Heart right ventricle (tissue), 16 donors: ENCODE data around the gene CRHR2. TPM values are rescaled to one million over a fixed set of nuclear protein-coding genes. Genes with fewer than 3 reads are reported as not detected.

Experiments used
- ATAC-seq, 8 donors: fragments of 200-7000 bp; cut with Tn5 transposase; one replicate each; pipeline ENCODE4 v1.9.1; 2020; ENCODE audit warnings: mild to moderate bottlenecking in 8 of 8, moderate library complexity in 8 of 8, moderate number of reproducible peaks in 1 of 8
- DNase-seq, 2 donors: peaks; one replicate each; pipeline ENCODE4 v3.0.0-alpha.2; 2020
- H3K27ac ChIP-seq, 10 donors: fragments of 200-600 bp; sonication (generic) in 2 of 10; one replicate each; pipeline versions ENCODE4 v1.5.0 to v1.8.0; 2020 to 2022; ENCODE audit warnings: mild to moderate bottlenecking in 3 of 10
- H3K27me3 ChIP-seq, 7 donors: fragments of 200-600 bp; one replicate each; pipeline ENCODE4 v1.8.0; 2021 to 2022; ENCODE audit warnings: mild to moderate bottlenecking in 2 of 7
- H3K36me3 ChIP-seq, 9 donors: fragments of 200-600 bp; sonication (generic) in 1 of 9; one replicate each; pipeline versions ENCODE4 v1.5.0 to v1.8.0; 2020 to 2022; ENCODE audit warnings: mild to moderate bottlenecking in 2 of 9
- H3K4me1 ChIP-seq, 9 donors: fragments of 200-600 bp; sonication (generic) in 1 of 9; one replicate each; pipeline versions ENCODE4 v1.5.0 to v1.8.0; 2020 to 2022; ENCODE audit warnings: mild to moderate bottlenecking in 4 of 9
- H3K4me3 ChIP-seq, 10 donors: fragments of 200-600 bp; sonication (generic) in 2 of 10; one replicate each; pipeline versions ENCODE4 v1.5.0 to v1.8.0; 2020 to 2022; ENCODE audit warnings: mild to moderate bottlenecking in 7 of 10, moderate library complexity in 2 of 10
- H3K9me3 ChIP-seq, 11 donors: fragments of 200-600 bp in 10 of 11; sonication (generic) in 2 of 11; one replicate each; pipeline versions ENCODE4 v1.5.0 to v1.8.0; 2013 to 2022; ENCODE audit warnings: mild to moderate bottlenecking in 2 of 11, control low read depth in 1 of 11, moderate library complexity in 1 of 11
- CTCF ChIP-seq, 9 donors: fragments of 200-600 bp; sonication (generic) in 2 of 9; IDR thresholded peaks; one replicate each; pipeline versions ENCODE4 v1.5.0 to v1.8.0; 2021 to 2022; ENCODE audit warnings: antibody characterized with exemption in 9 of 9, mild to moderate bottlenecking in 5 of 9, moderate library complexity in 1 of 9
- WGBS, 2 donors: extraction: QIAGEN DNeasy Blood & Tissue Kit; methylation state at CpG; one replicate each; pipeline ENCODE4 v1.1.7; 2013; ENCODE audit warnings: inconsistent platforms in 1 of 2; 5-methylcytosine and 5-hydroxymethylcytosine counted together
- intact Hi-C, 10 donors: fragments of 100-400 bp; cut with DNase I; formaldehyde crosslinking; loops; one replicate each; pipeline versions ENCODE4 v1.11.1 to v1.14.2; 2022
- polyA plus RNA-seq, 2 donors: library from polyadenylated mRNA; stranded (reverse); fragments of 200-250 nt; gene quantifications; one replicate each; pipeline ENCODE4 v1.2.3, GENCODE V29; 2013
- total RNA-seq, 10 donors: library from RNA; stranded (reverse); fragmentation: NEBNext Ultra II Directional in 3 of 10; extraction: Animal tissue kit (Norgen Biotek cat#: 25700) in 3 of 10; gene quantifications; one replicate each; pipeline versions ENCODE4 v1.2.1 to v1.2.4, GENCODE V29; 2021 to 2023
- donor health status: Arrhythmogenic right ventricular cardiomyopathy.
- donor health status: ischemic (EF 13 %, LVEDD 7.1; RV severe dilation, severe dysfunction).
- donor health status: healthy with polysubstance abuse.
- donor health status: DM: no; HTN: yes; CAD: no.
- donor health status: DM: no; HTN: no; CAD: no.
- donor health status: ischemic (EF 25% LVEDD 6.9; RV normal size, moderate dysfunction).
- donor health status: ischemic (EF 25% LVEDD 5.7; RV mildly dilated, moderate dysfunction).
- donor health status: healthy.
- donor health status: DM: yes; HTN: yes; CAD: no.
- donor health status: Ischemic cardiomyopathy.
- donor health status: ischemic (EF 35%, LVEDD 5.7; RV mildly dilated, moderate dysfunction).
- donor health status: nonischemic (EF 11% LVEDD 7.7; RV severe dilation, severe dysfunction).
- donor health status: DM: yes; HTN: yes; CAD: no.
- donor health status: PGD.
- donor health status: ischemic (EF 29% LVEDD 5.4; RV normal size, mild dysfunction).
- donor health status: nonischemic (EF 23%, LVEDD 6.1; RV moderate dilation, normal function).

CRHR2 gene
- total and polyA plus RNA-seq, 12 donors = 0.07 to 1.2 (median 0.28) TPM; not detected in 1

GRCh38 chr7:30663414-30663813 lies 18.8 kb downstream of the CRHR2 start:
- no peak for DNase-seq
- no peak for ATAC-seq
- intact Hi-C loops = no loop called here

GRCh38 chr7:30662431-30662939 lies 19.8 kb downstream of the CRHR2 start:
- Histone ChIP-seq H3K27me3 (peaks cover 0 to 22% (median 0%) of the 10 kb centered on the region in 7 donors), H3K36me3 (no peaks in the 10 kb centered on the region), H3K27ac (no peak overlapping the region), H3K9me3 (no peaks in the 10 kb centered on the region), H3K4me1 (no peaks in the 10 kb centered on the region), H3K4me3 (no peak overlapping the region)
- intact Hi-C loops = no loop called here
- DNase-seq (no peak), ATAC-seq (no peak)
- TF ChIP-seq CTCF (IDR thresholded peaks at IDR 0.05) = no peak
- 83 to 90% methylated on average over 9 of the region's 9 CpGs for WGBS, 2 donors

More at GRCh38 chr7:30663414-30663813, 18.8 kb downstream of the CRHR2 start:
- H3K9me3 ChIP-seq = no peaks in the 10 kb centered on the region
- TF ChIP-seq CTCF (IDR thresholded peaks at IDR 0.05) = no peak
- H3K36me3 ChIP-seq = no peaks in the 10 kb centered on the region
- no peak overlapping the region for H3K4me3 ChIP-seq
- H3K4me1 ChIP-seq = no peaks in the 10 kb centered on the region
- H3K27ac ChIP-seq = no peak overlapping the region
- peaks cover 0 to 22% (median 0%) of the 10 kb centered on the region in 7 donors for H3K27me3 ChIP-seq
- 70 to 76% methylated on average over 4 of the region's 4 CpGs for WGBS, 2 donors

- intact Hi-C loops = no loop called here
- 85 to 91% methylated on average over 6 of the region's 6 CpGs for WGBS, 2 donors
- H3K27me3 ChIP-seq = peaks cover 0 to 22% (median 0%) of the 10 kb centered on the region in 7 donors
- ATAC-seq (no peak), DNase-seq (no peak)
- H3K4me1 ChIP-seq = no peaks in the 10 kb centered on the region
- H3K27ac ChIP-seq = no peak overlapping the region
- H3K36me3 ChIP-seq = no peaks in the 10 kb centered on the region
- no peaks in the 10 kb centered on the region for H3K9me3 ChIP-seq
- H3K4me3 ChIP-seq = no peak overlapping the region
- TF ChIP-seq CTCF (IDR thresholded peaks at IDR 0.05) = no peak
Observed at GRCh38 chr7:30661926-30662325, 20.3 kb downstream of the CRHR2 start.

- 82 to 86% methylated on average over 16 of the region's 16 CpGs for WGBS, 2 donors
- no peak for TF ChIP-seq CTCF (IDR thresholded peaks at IDR 0.05)
- H3K27ac ChIP-seq = no peak overlapping the region
- ATAC-seq = peak in 1 of 8 donors; percentile 18
- intact Hi-C loops = no loop called here
- DNase-seq = no peak
- no peaks in the 10 kb centered on the region for H3K4me1 ChIP-seq
- H3K36me3 ChIP-seq = no peaks in the 10 kb centered on the region
- H3K27me3 ChIP-seq = peaks cover 0 to 22% (median 0%) of the 10 kb centered on the region in 7 donors
- no peak overlapping the region for H3K4me3 ChIP-seq
- no peaks in the 10 kb centered on the region for H3K9me3 ChIP-seq
Observed at GRCh38 chr7:30660331-30661255, 21.7 kb downstream of the CRHR2 start.
